LNCaP clone FGC (cell line): ENCODE measurements around the gene CLEC3B.

Experiments
- DNase-seq: peaks from one replicate; pipeline ENCODE4 v3.0.0-alpha.2; 2011; ENCODE audit warnings: low read depth
- H3K4me3 ChIP-seq: 2 replicates; pipeline ENCODE4 v1.5.1; 2011; ENCODE audit warnings: mild to moderate bottlenecking, low read depth, low read length, control low read depth
- TF ChIP-seq, protein P1 (sequence below): IDR thresholded peaks from 2 replicates; pipeline ENCODE4 v1.5.1; 2012; ENCODE audit warnings: mild to moderate bottlenecking; ENCODE audit not compliant: control insufficient read depth, insufficient read depth; ENCODE audit errors: extremely low read depth

CLEC3B gene

GRCh38 chr3:45083023-45083422 lies 56.9 kb downstream of the CLEC3B start:
- no peak for DNase-seq
- H3K4me3 ChIP-seq, result no peak overlapping the region
- TF ChIP-seq, protein P1, sequence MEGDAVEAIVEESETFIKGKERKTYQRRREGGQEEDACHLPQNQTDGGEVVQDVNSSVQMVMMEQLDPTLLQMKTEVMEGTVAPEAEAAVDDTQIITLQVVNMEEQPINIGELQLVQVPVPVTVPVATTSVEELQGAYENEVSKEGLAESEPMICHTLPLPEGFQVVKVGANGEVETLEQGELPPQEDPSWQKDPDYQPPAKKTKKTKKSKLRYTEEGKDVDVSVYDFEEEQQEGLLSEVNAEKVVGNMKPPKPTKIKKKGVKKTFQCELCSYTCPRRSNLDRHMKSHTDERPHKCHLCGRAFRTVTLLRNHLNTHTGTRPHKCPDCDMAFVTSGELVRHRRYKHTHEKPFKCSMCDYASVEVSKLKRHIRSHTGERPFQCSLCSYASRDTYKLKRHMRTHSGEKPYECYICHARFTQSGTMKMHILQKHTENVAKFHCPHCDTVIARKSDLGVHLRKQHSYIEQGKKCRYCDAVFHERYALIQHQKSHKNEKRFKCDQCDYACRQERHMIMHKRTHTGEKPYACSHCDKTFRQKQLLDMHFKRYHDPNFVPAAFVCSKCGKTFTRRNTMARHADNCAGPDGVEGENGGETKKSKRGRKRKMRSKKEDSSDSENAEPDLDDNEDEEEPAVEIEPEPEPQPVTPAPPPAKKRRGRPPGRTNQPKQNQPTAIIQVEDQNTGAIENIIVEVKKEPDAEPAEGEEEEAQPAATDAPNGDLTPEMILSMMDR, result no peak

- H3K4me3 ChIP-seq, result no peak overlapping the region
- DNase-seq, result no peak
- TF ChIP-seq, protein P1, result no peak
Measured at GRCh38 chr3:45084361-45084760, 58.3 kb downstream of the CLEC3B start.

- TF ChIP-seq, protein P1, result no peak
- no peak overlapping the region for H3K4me3 ChIP-seq
- no peak for DNase-seq
Measured at GRCh38 chr3:45084820-45085816, 59.0 kb downstream of the CLEC3B start.
